Cardiac fibroblast (primary cell): ENCODE results near the gene NDUFAF8.

Source experiments
- DNase-seq, 2 donors: peaks; one replicate each; pipeline versions ENCODE4 v3.0.0 to v3.0.0-alpha.2; 2010; ENCODE audit warnings: low read depth in 2 of 2
- H3K4me3 ChIP-seq, 2 donors: replicated peaks in 1 of 2; 1 replicate in 1 of 2; 2 replicates in 1 of 2; pipeline ENCODE4 v1.5.1; 2011; ENCODE audit warnings: low read depth in 2 of 2, low read length in 2 of 2, mild to moderate bottlenecking in 2 of 2, moderate library complexity in 1 of 2
- CTCF ChIP-seq: IDR thresholded peaks from one replicate; pipeline ENCODE4 v1.5.1; 2011; ENCODE audit warnings: low read depth, mild to moderate bottlenecking, low read length, inconsistent platforms

Gene NDUFAF8

GRCh38 chr17:81277946-81278693 is 39.0 kb downstream of the NDUFAF8 start:
- no peak for TF ChIP-seq CTCF
- no peak for DNase-seq
- H3K4me3 ChIP-seq = no peak overlapping the region

GRCh38 chr17:81278831-81279230 is 39.7 kb downstream of the NDUFAF8 start:
- no peak overlapping the region for H3K4me3 ChIP-seq
- TF ChIP-seq CTCF = no peak
- no peak for DNase-seq

DNA sequence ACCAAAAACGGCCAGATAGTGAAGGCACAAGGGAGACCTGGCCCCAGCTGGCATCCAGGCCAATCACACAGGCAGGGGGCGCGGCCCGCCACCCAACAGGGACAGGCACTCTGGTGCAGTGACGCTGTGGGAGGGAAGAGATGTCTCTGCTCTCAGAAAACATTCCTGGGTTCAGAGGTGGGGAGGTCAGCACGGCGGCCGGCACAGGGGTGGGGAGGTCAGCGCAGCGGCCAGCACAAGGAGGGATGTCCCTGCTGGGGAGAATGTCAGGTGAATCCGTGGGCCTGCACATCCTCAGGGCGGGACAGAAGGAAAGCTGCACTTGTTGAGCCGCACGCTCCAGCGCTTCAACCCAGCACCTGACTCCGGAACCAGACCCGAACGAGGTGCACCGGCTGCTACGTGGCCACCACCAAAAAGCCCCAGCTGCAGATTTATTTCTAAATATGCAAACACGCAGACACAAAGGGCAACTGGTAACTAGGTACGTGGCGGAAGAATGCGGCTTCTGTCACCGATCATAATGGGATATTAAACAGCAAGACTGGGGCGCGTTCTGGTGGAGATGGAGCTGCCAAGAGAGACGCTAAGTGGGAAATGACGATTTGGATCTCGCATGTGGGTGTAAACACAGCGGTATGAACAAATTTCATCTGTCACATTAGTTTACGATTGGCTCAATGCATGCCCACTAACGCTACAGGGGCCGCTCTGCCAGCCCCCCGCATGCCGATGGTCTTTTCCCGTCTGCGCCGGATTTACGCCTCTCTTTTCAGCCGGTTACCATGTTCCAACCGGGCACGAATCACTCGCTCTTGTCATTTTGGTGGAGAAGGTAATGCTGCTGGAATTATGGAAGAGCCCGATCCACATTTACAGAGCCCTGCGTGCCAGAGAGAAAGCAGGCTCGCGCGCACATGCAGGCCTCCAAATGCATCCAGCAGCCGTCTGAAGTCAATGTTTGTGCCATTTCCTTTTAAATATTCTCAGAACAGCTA is 40.5 kb downstream of the NDUFAF8 start:
- TF ChIP-seq CTCF = no peak
- no peak for DNase-seq
- no peak overlapping the region for H3K4me3 ChIP-seq

DNA sequence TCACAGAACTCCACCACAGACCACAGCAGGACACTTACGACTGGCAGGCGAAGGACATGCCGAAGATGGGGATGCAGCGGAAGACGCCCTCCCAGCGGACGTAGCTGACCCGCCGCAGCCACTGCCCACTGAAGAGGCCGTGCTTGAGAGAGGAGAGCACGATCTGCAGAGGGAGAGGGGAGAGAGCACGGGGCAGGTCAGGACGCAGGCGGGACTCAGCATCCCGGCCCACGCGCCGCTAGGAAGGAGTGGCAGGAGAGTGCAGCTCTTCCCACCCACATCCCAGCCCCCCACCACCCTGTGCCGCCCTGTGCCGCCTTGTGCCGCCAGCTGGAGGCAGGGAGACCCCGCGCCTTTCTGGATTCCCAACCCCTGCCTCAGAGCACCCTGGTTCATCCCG is 41.5 kb downstream of the NDUFAF8 start:
- H3K4me3 ChIP-seq = no peak overlapping the region
- no peak for TF ChIP-seq CTCF
- DNase-seq = no peak

- no peak overlapping the region for H3K4me3 ChIP-seq
- DNase-seq = no peak
- TF ChIP-seq CTCF = no peak
Measured at GRCh38 chr17:81282141-81282540, 43.0 kb downstream of the NDUFAF8 start.

- no peak overlapping the region for H3K4me3 ChIP-seq
- TF ChIP-seq CTCF = no peak
- DNase-seq = no peak
Measured at GRCh38 chr17:81282876-81283275, 43.8 kb downstream of the NDUFAF8 start.
